ENCODE results near the gene LRRC45.

LRRC45 gene

GRCh38 chr17:82080048-82080788 is 57.1 kb downstream of the LRRC45 start (continued):
- no peak for TF ChIP-seq ARNTL (CRISPR knock-in tag; IDR thresholded peaks at IDR 0.05; ENCODE audit: borderline replicate concordance, low read depth)
